Activated CD4-positive, alpha-beta T cell treated with anti-CD3 and anti-CD28 coated beads, Interleukin-2, amount 10 ng/mL, durations not matched to agents 24 days and 14 days (primary cell): ENCODE data around the gene CPA5. TPM values are rescaled to one million over a fixed set of nuclear protein-coding genes. Genes with fewer than 3 reads are reported as not detected.

Source experiments
- total RNA-seq: library from RNA; stranded (reverse); gene quantifications from 2 replicates; pipeline ENCODE4 v1.2.3, GENCODE V29; 2022

The CPA5 gene
- total RNA-seq, 1 donor from 2014 or later: 0.93 TPM

Other genes starting within 250 kb of the CPA5 start
- gene TMEM209, start 139.4 kb upstream of the CPA5 start, total RNA-seq: 48.2 and 52.9 TPM in 2 replicates
- gene SSMEM1, start 137.0 kb upstream of the CPA5 start, total RNA-seq: not detected in 2 replicates
- 0.14 TPM in 2 replicates for gene CPA2, start 78.0 kb upstream of the CPA5 start, total RNA-seq
- gene CPA4, start 51.7 kb upstream of the CPA5 start, total RNA-seq: not detected in 2 replicates
- gene CPA1, start 35.7 kb downstream of the CPA5 start, total RNA-seq: not detected in 2 replicates
- 14.3 and 16.7 TPM in 2 replicates for gene CEP41, start 96.2 kb downstream of the CPA5 start, total RNA-seq
- gene MEST, start 147.3 kb downstream of the CPA5 start, total RNA-seq: 4.1 and 5.8 TPM in 2 replicates